ENCODE results near the gene AJAP1. TPM values are rescaled to one million over a fixed set of nuclear protein-coding genes. Genes with fewer than 3 reads are reported as not detected.

Gene AJAP1
- polyA plus RNA-seq, 1 of the 3 experiments (the other 2 are of a cell fraction), result not detected

DNA sequence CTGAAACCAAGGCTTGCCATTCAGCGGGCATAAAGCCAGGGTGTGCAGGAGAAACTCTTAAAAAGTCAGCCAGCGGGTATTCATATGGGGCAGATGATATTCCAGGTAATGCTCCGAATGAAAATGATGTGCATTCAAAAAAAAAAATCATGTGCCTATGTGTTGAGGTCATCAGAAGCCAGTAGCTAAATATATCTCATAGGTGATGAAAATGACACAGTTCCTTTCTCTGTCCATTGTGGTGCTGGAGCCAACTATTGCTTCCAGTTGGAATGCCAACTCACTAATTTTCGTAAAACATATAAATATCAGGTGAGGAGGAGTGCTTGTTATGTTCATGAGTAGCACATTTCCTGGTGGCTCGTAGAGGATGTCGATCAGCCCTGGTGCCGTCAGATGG lies 23.2 kb downstream of the AJAP1 start:
- WGBS (ENCODE audit: low lambda C conversion rate), result 23% methylated on average over 7 of the region's 7 CpGs
- Histone ChIP-seq H3K27me3 (ENCODE audit: insufficient read depth) (no peaks in the 10 kb centered on the region), H3F3A (replicated peaks; ENCODE audit: insufficient read depth) (no peaks in the 10 kb centered on the region), H3K9me2 (no peaks in the 10 kb centered on the region), H2AFZ (ENCODE audit: low read depth) (no peak overlapping the region), H3K4me2 (no peak overlapping the region), H3K36me3 (replicated peaks in 1 of 2; ENCODE audit: control insufficient read depth in 1 of 2, insufficient read depth in 2 of 2, low read length in 1 of 2) (no peaks in the 10 kb centered on the region), H3K9ac (no peak overlapping the region), H3K9me3 (no peaks in the 10 kb centered on the region), H4K20me1 (ENCODE audit: insufficient read depth) (no peaks in the 10 kb centered on the region), H3K4me3 (ENCODE audit: low read depth in 2 of 2, low read length in 1 of 2) (no peak overlapping the region), H3K79me2 (ENCODE audit: insufficient read depth) (no peaks in the 10 kb centered on the region), H3K27ac (ENCODE audit: low read depth in 2 of 2, low read length in 1 of 2) (no peak overlapping the region), H3K4me1 (ENCODE audit: control insufficient read depth in 1 of 2, insufficient read depth in 2 of 2, low read depth in 1 of 2, low read length in 1 of 2) (no peaks in the 10 kb centered on the region; a peak in 1 of 4 replicates)
- TF ChIP-seq RAD21 (IDR thresholded peaks at IDR 0.05; ENCODE audit: low read length), result no peak
- TF ChIP-seq, protein P1, sequence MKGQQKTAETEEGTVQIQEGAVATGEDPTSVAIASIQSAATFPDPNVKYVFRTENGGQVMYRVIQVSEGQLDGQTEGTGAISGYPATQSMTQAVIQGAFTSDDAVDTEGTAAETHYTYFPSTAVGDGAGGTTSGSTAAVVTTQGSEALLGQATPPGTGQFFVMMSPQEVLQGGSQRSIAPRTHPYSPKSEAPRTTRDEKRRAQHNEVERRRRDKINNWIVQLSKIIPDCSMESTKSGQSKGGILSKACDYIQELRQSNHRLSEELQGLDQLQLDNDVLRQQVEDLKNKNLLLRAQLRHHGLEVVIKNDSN (IDR thresholded peaks at IDR 0.05; ENCODE audit: borderline replicate concordance, low read depth), result no peak
- TF ChIP-seq NRF1 (IDR thresholded peaks at IDR 0.05; ENCODE audit: low read depth, low read length), result no peak
- no peak for TF ChIP-seq GATA2 (CRISPR knock-in tag; IDR thresholded peaks at IDR 0.05)
- CTCF ChIA-PET, result no interaction called here
- DNase-seq, result no peak
- POLR2A ChIA-PET, result no interaction called here

DNA sequence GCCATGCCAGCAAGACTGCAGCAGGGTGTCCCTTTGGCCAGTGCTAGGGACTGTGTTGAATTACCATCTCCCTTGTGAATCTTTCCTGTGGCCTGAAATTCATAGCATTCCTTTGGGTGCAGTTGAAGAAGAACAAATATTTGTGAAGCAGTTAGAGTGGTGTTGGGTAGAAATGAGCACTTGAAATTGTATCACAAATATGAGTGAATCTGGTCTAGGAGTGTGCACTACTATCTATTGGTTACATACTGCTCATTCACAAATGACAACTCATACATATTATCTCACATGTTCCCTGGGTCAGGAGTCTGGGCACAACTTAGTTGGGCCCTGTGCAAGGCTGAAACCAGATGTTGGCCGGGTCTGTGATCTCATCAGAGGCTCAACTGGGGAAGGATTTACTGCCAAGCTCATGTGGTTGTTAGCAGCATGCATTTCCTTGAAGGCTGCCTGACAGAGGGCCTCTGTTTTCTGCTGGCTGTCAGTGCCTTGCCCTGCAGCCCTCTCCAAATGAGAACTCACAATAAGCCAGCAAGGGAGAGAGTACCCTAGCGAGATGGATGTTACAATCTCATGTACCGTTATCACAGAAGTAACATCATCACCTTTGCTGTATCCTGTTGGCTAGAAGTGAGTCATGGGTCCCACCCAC lies 23.8 kb downstream of the AJAP1 start:
- CTCF ChIA-PET, result interaction anchor here (1.4 kb wide), 1 partner anchor 22 kb away, joined by 3 read pairs; no protein-coding TSS in a partner anchor
- Histone ChIP-seq H3K9ac (no peak overlapping the region), H3K36me3 (replicated peaks in 1 of 2; ENCODE audit: control insufficient read depth in 1 of 2, insufficient read depth in 2 of 2, low read length in 1 of 2) (no peaks in the 10 kb centered on the region), H3K4me3 (ENCODE audit: low read depth in 2 of 2, low read length in 1 of 2) (no peak overlapping the region), H2AFZ (ENCODE audit: low read depth) (no peak overlapping the region), H3K79me2 (ENCODE audit: insufficient read depth) (no peaks in the 10 kb centered on the region), H3K9me3 (no peaks in the 10 kb centered on the region), H3K4me2 (no peak overlapping the region), H4K20me1 (ENCODE audit: insufficient read depth) (no peaks in the 10 kb centered on the region), H3K9me2 (no peaks in the 10 kb centered on the region), H3K27me3 (ENCODE audit: insufficient read depth) (no peaks in the 10 kb centered on the region), H3K4me1 (ENCODE audit: control insufficient read depth in 1 of 2, insufficient read depth in 2 of 2, low read depth in 1 of 2, low read length in 1 of 2) (no peaks in the 10 kb centered on the region; a peak in 1 of 4 replicates), H3K27ac (ENCODE audit: low read depth in 2 of 2, low read length in 1 of 2) (no peak overlapping the region), H3F3A (replicated peaks; ENCODE audit: insufficient read depth) (no peaks in the 10 kb centered on the region)
- DNase-seq, result no peak
- 13% methylated on average over 2 of the region's 3 CpGs for WGBS (ENCODE audit: low lambda C conversion rate)
- POLR2A ChIA-PET, result no interaction called here
- TF ChIP-seq YY1 (IDR thresholded peaks at IDR 0.05; ENCODE audit: low read depth) (no peak), SIN3A (IDR thresholded peaks at IDR 0.05; ENCODE audit: borderline replicate concordance, low read depth, low read length) (no peak), MXI1 (IDR thresholded peaks at IDR 0.05; ENCODE audit: low read depth, low read length) (no peak), MEF2A (IDR thresholded peaks at IDR 0.05; ENCODE audit: borderline replicate concordance, low read depth) (no peak), POLR2AphosphoS5 (IDR thresholded peaks at IDR 0.05; ENCODE audit: low read depth, low read length) (no peak), FOSL2 (IDR thresholded peaks at IDR 0.05; ENCODE audit: borderline replicate concordance, low read depth) (no peak), FOXJ3 (CRISPR knock-in tag; IDR thresholded peaks at IDR 0.05) (no peak), NRF1 (IDR thresholded peaks at IDR 0.05; ENCODE audit: low read depth, low read length) (no peak), NFIC (IDR thresholded peaks at IDR 0.05; ENCODE audit: borderline replicate concordance) (no peak), GABPA (IDR thresholded peaks at IDR 0.05; ENCODE audit: low read depth) (no peak), RFX5 (IDR thresholded peaks at IDR 0.05; ENCODE audit: low read length) (no peak), RAD21 (IDR thresholded peaks at IDR 0.05; ENCODE audit: low read length) (no peak), REST (IDR thresholded peaks at IDR 0.05; ENCODE audit: low read depth, low read length) (no peak), TCF12 (IDR thresholded peaks at IDR 0.05) (no peak), EP300 (IDR thresholded peaks at IDR 0.05; ENCODE audit: borderline replicate concordance in 1 of 2, low read depth in 1 of 2, low read length in 1 of 2) (no peak)
- TF ChIP-seq, protein P2, sequence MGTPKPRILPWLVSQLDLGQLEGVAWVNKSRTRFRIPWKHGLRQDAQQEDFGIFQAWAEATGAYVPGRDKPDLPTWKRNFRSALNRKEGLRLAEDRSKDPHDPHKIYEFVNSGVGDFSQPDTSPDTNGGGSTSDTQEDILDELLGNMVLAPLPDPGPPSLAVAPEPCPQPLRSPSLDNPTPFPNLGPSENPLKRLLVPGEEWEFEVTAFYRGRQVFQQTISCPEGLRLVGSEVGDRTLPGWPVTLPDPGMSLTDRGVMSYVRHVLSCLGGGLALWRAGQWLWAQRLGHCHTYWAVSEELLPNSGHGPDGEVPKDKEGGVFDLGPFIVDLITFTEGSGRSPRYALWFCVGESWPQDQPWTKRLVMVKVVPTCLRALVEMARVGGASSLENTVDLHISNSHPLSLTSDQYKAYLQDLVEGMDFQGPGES (IDR thresholded peaks at IDR 0.05; ENCODE audit: low read depth, low read length), result no peak
- TF ChIP-seq, protein P1 (IDR thresholded peaks at IDR 0.05; ENCODE audit: borderline replicate concordance, low read depth), result no peak
- TF ChIP-seq, protein P3, sequence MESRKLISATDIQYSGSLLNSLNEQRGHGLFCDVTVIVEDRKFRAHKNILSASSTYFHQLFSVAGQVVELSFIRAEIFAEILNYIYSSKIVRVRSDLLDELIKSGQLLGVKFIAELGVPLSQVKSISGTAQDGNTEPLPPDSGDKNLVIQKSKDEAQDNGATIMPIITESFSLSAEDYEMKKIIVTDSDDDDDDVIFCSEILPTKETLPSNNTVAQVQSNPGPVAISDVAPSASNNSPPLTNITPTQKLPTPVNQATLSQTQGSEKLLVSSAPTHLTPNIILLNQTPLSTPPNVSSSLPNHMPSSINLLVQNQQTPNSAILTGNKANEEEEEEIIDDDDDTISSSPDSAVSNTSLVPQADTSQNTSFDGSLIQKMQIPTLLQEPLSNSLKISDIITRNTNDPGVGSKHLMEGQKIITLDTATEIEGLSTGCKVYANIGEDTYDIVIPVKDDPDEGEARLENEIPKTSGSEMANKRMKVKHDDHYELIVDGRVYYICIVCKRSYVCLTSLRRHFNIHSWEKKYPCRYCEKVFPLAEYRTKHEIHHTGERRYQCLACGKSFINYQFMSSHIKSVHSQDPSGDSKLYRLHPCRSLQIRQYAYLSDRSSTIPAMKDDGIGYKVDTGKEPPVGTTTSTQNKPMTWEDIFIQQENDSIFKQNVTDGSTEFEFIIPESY (IDR thresholded peaks at IDR 0.05; ENCODE audit: borderline replicate concordance, low read depth), result no peak

All from SK-N-SH (cell line).